Nephron (organoid): ENCODE results near the gene MLLT6.

Experiments
- H3K27ac Mint-ChIP-seq, 3 experiments: 2 replicates each; pipeline ENCODE4 v1.8.0; 2020; ENCODE audit warnings: mixed read lengths in 3 of 3, mild to moderate bottlenecking in 2 of 3, moderate library complexity in 1 of 3
- H3K27me3 Mint-ChIP-seq: 2 replicates; pipeline ENCODE4 v1.8.0; 2021; ENCODE audit warnings: low read depth, mild to moderate bottlenecking, moderate library complexity, mixed read lengths
- H3K36me3 Mint-ChIP-seq: 2 replicates; pipeline ENCODE4 v1.8.0; 2020; ENCODE audit warnings: low read depth, mixed read lengths
- H3K4me1 Mint-ChIP-seq: 2 replicates; pipeline ENCODE4 v1.8.0; 2020; ENCODE audit warnings: mixed read lengths
- H3K4me3 Mint-ChIP-seq, 3 experiments: 2 replicates each; pipeline ENCODE4 v1.8.0; 2020; ENCODE audit warnings: mild to moderate bottlenecking in 3 of 3, mixed read lengths in 3 of 3, moderate library complexity in 2 of 3
- H3K9me3 Mint-ChIP-seq: 2 replicates; pipeline ENCODE4 v1.8.0; 2020; ENCODE audit warnings: mixed read lengths
- TF ChIP-seq, protein P1 (sequence below), 3 experiments: fragments of 200-600 bp; sonication (generic); IDR thresholded peaks; one replicate each; pipeline ENCODE4 v1.5.0; 2021; ENCODE audit warnings: antibody characterized with exemption in 3 of 3; ENCODE audit not compliant: unreplicated experiment in 3 of 3

Gene MLLT6

DNA sequence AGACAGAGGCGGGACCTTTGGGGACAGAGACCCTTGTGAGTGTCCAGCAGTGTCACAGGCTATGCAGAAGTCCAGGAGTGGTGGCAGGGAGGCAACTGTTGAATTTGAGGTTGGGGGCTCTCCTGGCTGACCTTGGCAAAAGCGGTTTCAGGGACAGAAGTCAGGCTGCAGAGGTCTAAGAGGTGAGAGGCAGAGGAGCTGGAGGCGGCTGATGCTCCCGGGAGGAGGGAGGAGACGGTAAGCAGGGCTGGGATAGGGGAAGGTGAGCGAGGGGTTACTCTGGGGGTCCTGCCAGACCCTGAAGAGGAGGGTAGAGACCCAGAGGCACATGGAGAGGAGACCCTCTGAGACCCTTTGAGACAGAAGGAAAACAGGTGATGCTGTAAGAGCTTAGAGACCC is 35.6 kb upstream of the MLLT6 start:
- no peaks in the 10 kb centered on the region for H3K36me3 Mint-ChIP-seq
- peaks cover 11% of the 10 kb centered on the region for H3K4me1 Mint-ChIP-seq
- peaks cover 68% of the 10 kb centered on the region for H3K27me3 Mint-ChIP-seq
- no peak overlapping the region for H3K27ac Mint-ChIP-seq
- H3K9me3 Mint-ChIP-seq, result no peaks in the 10 kb centered on the region
- TF ChIP-seq, protein P1, sequence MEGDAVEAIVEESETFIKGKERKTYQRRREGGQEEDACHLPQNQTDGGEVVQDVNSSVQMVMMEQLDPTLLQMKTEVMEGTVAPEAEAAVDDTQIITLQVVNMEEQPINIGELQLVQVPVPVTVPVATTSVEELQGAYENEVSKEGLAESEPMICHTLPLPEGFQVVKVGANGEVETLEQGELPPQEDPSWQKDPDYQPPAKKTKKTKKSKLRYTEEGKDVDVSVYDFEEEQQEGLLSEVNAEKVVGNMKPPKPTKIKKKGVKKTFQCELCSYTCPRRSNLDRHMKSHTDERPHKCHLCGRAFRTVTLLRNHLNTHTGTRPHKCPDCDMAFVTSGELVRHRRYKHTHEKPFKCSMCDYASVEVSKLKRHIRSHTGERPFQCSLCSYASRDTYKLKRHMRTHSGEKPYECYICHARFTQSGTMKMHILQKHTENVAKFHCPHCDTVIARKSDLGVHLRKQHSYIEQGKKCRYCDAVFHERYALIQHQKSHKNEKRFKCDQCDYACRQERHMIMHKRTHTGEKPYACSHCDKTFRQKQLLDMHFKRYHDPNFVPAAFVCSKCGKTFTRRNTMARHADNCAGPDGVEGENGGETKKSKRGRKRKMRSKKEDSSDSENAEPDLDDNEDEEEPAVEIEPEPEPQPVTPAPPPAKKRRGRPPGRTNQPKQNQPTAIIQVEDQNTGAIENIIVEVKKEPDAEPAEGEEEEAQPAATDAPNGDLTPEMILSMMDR (IDR thresholded peaks at IDR 0.05; ENCODE audit: unreplicated experiment in 3 of 3), result no peak
- H3K4me3 Mint-ChIP-seq, result peak overlapping the region in 1 of 3 experiments; percentile 3

GRCh38 chr17:38671939-38672720 is 32.9 kb upstream of the MLLT6 start:
- Mint-ChIP-seq H3K27ac (peak overlapping the region in 2 of 3 experiments; percentile 27 to 47), H3K36me3 (no peaks in the 10 kb centered on the region), H3K9me3 (no peaks in the 10 kb centered on the region), H3K27me3 (peaks cover 87% of the 10 kb centered on the region), H3K4me1 (peaks cover 16% of the 10 kb centered on the region), H3K4me3 (peak overlapping the region; percentile 83 to 89 (median 85))
- TF ChIP-seq, protein P1 (IDR thresholded peaks at IDR 0.05; ENCODE audit: unreplicated experiment in 3 of 3), result no peak

GRCh38 chr17:38672788-38673706 is 32.0 kb upstream of the MLLT6 start:
- Mint-ChIP-seq H3K27ac (no peak overlapping the region), H3K4me3 (peak overlapping the region; percentile 83 to 89 (median 85)), H3K9me3 (no peaks in the 10 kb centered on the region), H3K4me1 (peaks cover 16% of the 10 kb centered on the region), H3K36me3 (no peaks in the 10 kb centered on the region), H3K27me3 (peaks cover 83% of the 10 kb centered on the region)
- TF ChIP-seq, protein P1 (IDR thresholded peaks at IDR 0.05; ENCODE audit: unreplicated experiment in 3 of 3), result no peak

DNA sequence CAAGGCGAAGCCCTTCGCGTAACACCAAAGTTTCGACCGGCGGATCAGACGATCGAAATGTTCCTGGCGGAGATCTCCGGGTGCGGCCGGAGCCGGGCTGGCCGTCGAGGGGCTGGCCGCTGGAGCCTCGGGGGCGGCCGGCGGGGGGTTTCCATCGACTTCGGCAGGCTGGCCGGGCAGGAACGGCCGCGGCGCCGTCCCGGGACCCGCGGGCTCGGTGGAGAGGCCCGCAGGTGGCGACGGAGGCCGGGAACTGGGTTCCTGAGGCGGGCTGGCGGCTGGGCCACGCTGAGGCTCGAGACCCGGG is 31.4 kb upstream of the MLLT6 start:
- TF ChIP-seq, protein P1 (IDR thresholded peaks at IDR 0.05; ENCODE audit: unreplicated experiment in 3 of 3), result no peak
- Mint-ChIP-seq H3K4me3 (no peak overlapping the region), H3K27me3 (peaks cover 77% of the 10 kb centered on the region), H3K9me3 (no peaks in the 10 kb centered on the region), H3K27ac (no peak overlapping the region), H3K36me3 (no peaks in the 10 kb centered on the region), H3K4me1 (peaks cover 16% of the 10 kb centered on the region)

GRCh38 chr17:38674014-38674748 is 30.9 kb upstream of the MLLT6 start:
- Mint-ChIP-seq H3K27me3 (peaks cover 72% of the 10 kb centered on the region), H3K36me3 (no peaks in the 10 kb centered on the region), H3K4me3 (peak overlapping the region in 1 of 3 experiments; percentile 25)

More at GRCh38 chr17:38674014-38674748, 30.9 kb upstream of the MLLT6 start:
- TF ChIP-seq, protein P1 (IDR thresholded peaks at IDR 0.05; ENCODE audit: unreplicated experiment in 3 of 3), result peak in 1 of 3 experiments; percentile 32
- Mint-ChIP-seq H3K9me3 (no peaks in the 10 kb centered on the region), H3K4me1 (peaks cover 16% of the 10 kb centered on the region), H3K27ac (no peak overlapping the region)
